GM13976 (cell line): ENCODE results near the gene STEAP3.
A peak's percentile ranks its signal among the peaks of the same experiment; 100 is the strongest.

Experiments
- DNase-seq: peaks from one replicate; pipeline ENCODE4 v3.0.0; 2012; ENCODE audit warnings: low spot score
- CTCF ChIP-seq: IDR thresholded peaks from 2 replicates; pipeline ENCODE4 v1.5.1; 2012; ENCODE audit warnings: borderline replicate concordance, mild to moderate bottlenecking; ENCODE audit not compliant: insufficient read depth; ENCODE audit errors: extremely low read depth, missing control alignments, control extremely low read depth
- in situ Hi-C: fragments of 300-500 bp; cut with MboI; formaldehyde crosslinking; loops from one replicate; pipeline ENCODE4 v1.12.0; 2022; ENCODE audit warnings: low sequenced_read_pairs, mixed read lengths, inconsistent platforms; ENCODE audit not compliant: unreplicated experiment

STEAP3 gene

GRCh38 chr2:119260646-119261492 is 37.2 kb downstream of the STEAP3 start:
- in situ Hi-C loops = no loop called here
- no peak for TF ChIP-seq CTCF
- DNase-seq = no peak

- in situ Hi-C loops = no loop called here
- TF ChIP-seq CTCF = no peak
Observed at GRCh38 chr2:119261493-119262225, 38.0 kb downstream of the STEAP3 start.

GRCh38 chr2:119263025-119263424 is 39.4 kb downstream of the STEAP3 start:
- TF ChIP-seq CTCF = no peak
- in situ Hi-C loops = no loop called here
- DNase-seq = no peak

More at GRCh38 chr2:119261493-119262225, 38.0 kb downstream of the STEAP3 start:
- no peak for DNase-seq

- in situ Hi-C loops = no loop called here
- no peak for TF ChIP-seq CTCF
- no peak for DNase-seq
Observed at GRCh38 chr2:119263656-119264055, 40.0 kb downstream of the STEAP3 start.

- in situ Hi-C loops = no loop called here
- peak; percentile 88 for TF ChIP-seq CTCF
- DNase-seq = peak; percentile 81
Observed at GRCh38 chr2:119264781-119265692, 41.4 kb downstream of the STEAP3 start.

- no peak for TF ChIP-seq CTCF
- in situ Hi-C loops = no loop called here
Observed at GRCh38 chr2:119265693-119266066, 42.0 kb downstream of the STEAP3 start.

More at GRCh38 chr2:119265693-119266066, 42.0 kb downstream of the STEAP3 start:
- no peak for DNase-seq
